Fibroblast of mammary gland (primary cell): ENCODE results near the gene TUBA1B.

Experiments used
- DNase-seq: peaks from one replicate; pipeline ENCODE4 v3.0.0-alpha.2; 2010; ENCODE audit warnings: low read depth
- H3K4me3 ChIP-seq: 2 replicates; pipeline ENCODE4 v1.5.1; 2011; ENCODE audit warnings: low read depth, mild to moderate bottlenecking, low read length, moderate library complexity; ENCODE audit not compliant: control insufficient read depth
- CTCF ChIP-seq: conservative IDR thresholded peaks from 2 replicates; pipeline ENCODE4 v1.5.1; 2011; ENCODE audit warnings: low read depth, low read length, inconsistent platforms; ENCODE audit not compliant: control insufficient read depth, insufficient read depth

TUBA1B gene

GRCh38 chr12:49089821-49090773, 41.1 kb downstream of the TUBA1B start:
- TF ChIP-seq CTCF = no peak
- DNase-seq = peak; percentile 43
- no peak overlapping the region for H3K4me3 ChIP-seq

GRCh38 chr12:49088932-49089330, 42.3 kb downstream of the TUBA1B start:
- DNase-seq = no peak
- no peak overlapping the region for H3K4me3 ChIP-seq
- TF ChIP-seq CTCF = no peak

GRCh38 chr12:49088150-49088931, 42.9 kb downstream of the TUBA1B start:
- peak; percentile 91 for DNase-seq
- H3K4me3 ChIP-seq = no peak overlapping the region
- peak; percentile 90 for TF ChIP-seq CTCF

- H3K4me3 ChIP-seq = no peak overlapping the region
- TF ChIP-seq CTCF = no peak
- DNase-seq = peak; percentile 44
These were observed 45.1 kb downstream of the TUBA1B start for GRCh38 chr12:49086116-49086515.

GRCh38 chr12:49084438-49084837, 46.8 kb downstream of the TUBA1B start:
- TF ChIP-seq CTCF = no peak
- no peak overlapping the region for H3K4me3 ChIP-seq
- DNase-seq = no peak

- no peak for DNase-seq
- no peak for TF ChIP-seq CTCF
- no peak overlapping the region for H3K4me3 ChIP-seq
These were observed 51.4 kb downstream of the TUBA1B start for GRCh38 chr12:49079793-49080192.
